Spleen (tissue), 11 donors: Measurements from ENCODE around the gene IDE. TPM values are rescaled to one million over a fixed set of nuclear protein-coding genes. Genes with fewer than 3 reads are reported as not detected.

Experiments used
- DNase-seq: peaks from one replicate; pipeline ENCODE4 v3.0.0-alpha.2; 2020
- H3K27ac ChIP-seq, 8 donors: fragments of 200-600 bp; sonication (generic) in 7 of 8; 1 replicate in 4 of 8; 2 replicates in 4 of 8; pipeline versions ENCODE4 v1.5.0 to v1.8.0; 2016 to 2021; ENCODE audit warnings: inconsistent platforms in 4 of 8, mild to moderate bottlenecking in 4 of 8, moderate library complexity in 1 of 8
- H3K27me3 ChIP-seq, 7 donors: fragments of 200-600 bp; sonication (generic) in 6 of 7; replicated peaks in 1 of 7; 1 replicate in 4 of 7; 2 replicates in 3 of 7; pipeline versions ENCODE4 v1.5.0 to v1.8.0; 2016 to 2021; ENCODE audit warnings: inconsistent platforms in 3 of 7, mild to moderate bottlenecking in 1 of 7
- H3K36me3 ChIP-seq, 6 donors: fragments of 200-600 bp; sonication (generic) in 5 of 6; 1 replicate in 4 of 6; 2 replicates in 2 of 6; pipeline versions ENCODE4 v1.5.0 to v1.8.0; 2016 to 2021; ENCODE audit warnings: inconsistent platforms in 2 of 6
- H3K4me1 ChIP-seq, 6 donors: fragments of 200-600 bp; sonication (generic) in 5 of 6; 1 replicate in 3 of 6; 2 replicates in 3 of 6; pipeline versions ENCODE4 v1.5.0 to v1.8.0; 2016 to 2021; ENCODE audit warnings: inconsistent platforms in 3 of 6
- H3K4me3 ChIP-seq, 8 donors: fragments of 200-600 bp; sonication (generic) in 7 of 8; 1 replicate in 4 of 8; 2 replicates in 4 of 8; pipeline versions ENCODE4 v1.5.0 to v1.8.0; 2016 to 2021; ENCODE audit warnings: inconsistent platforms in 4 of 8, mild to moderate bottlenecking in 4 of 8, moderate library complexity in 2 of 8
- H3K9me3 ChIP-seq, 8 donors: fragments of 200-600 bp; sonication (generic) in 7 of 8; 1 replicate in 4 of 8; 2 replicates in 4 of 8; pipeline versions ENCODE4 v1.5.0 to v1.8.0; 2016 to 2021; ENCODE audit warnings: inconsistent platforms in 4 of 8
- CTCF ChIP-seq, 11 experiments: fragments of 200-600 bp in 7 of 11; fragments of 450-650 bp in 4 of 11; sonication (generic) in 4 of 11; IDR thresholded peaks in 8 of 11; conservative IDR thresholded peaks in 3 of 11; 1 replicate in 7 of 11; 2 replicates in 4 of 11; pipeline versions ENCODE4 v1.4.0 to v1.8.0; 2016 to 2021; ENCODE audit warnings: antibody characterized with exemption in 11 of 11, inconsistent platforms in 4 of 11, mild to moderate bottlenecking in 1 of 11
- POLR2A ChIP-seq, 3 donors: fragments of 450-650 bp; IDR thresholded peaks; one replicate each; pipeline ENCODE4 v1.5.1; 2017; ENCODE audit warnings: antibody characterized with exemption in 3 of 3, mild to moderate bottlenecking in 1 of 3
- POLR2AphosphoS5 ChIP-seq, 3 donors: sonication (generic); formaldehyde crosslinking; IDR thresholded peaks; one replicate each; pipeline ENCODE4 v1.5.1; 2017; ENCODE audit warnings: antibody characterized with exemption in 3 of 3
- WGBS, 5 donors: extraction: QIAGEN DNeasy Blood & Tissue Kit in 3 of 5; methylation state at CpG; one replicate each; pipeline versions ENCODE4 v1.1.5 to v1.1.7; 2013 to 2018; 5-methylcytosine and 5-hydroxymethylcytosine counted together
- intact Hi-C: fragments of 100-400 bp; cut with DNase I; formaldehyde crosslinking; loops from one replicate; pipeline ENCODE4 v1.15.0; 2023; ENCODE audit warnings: low total_unique reads
- polyA plus RNA-seq, 3 donors: library from polyadenylated mRNA; stranded (reverse); fragments of 200-250 nt; gene quantifications; one replicate each; pipeline ENCODE4 v1.2.1, GENCODE V29; 2013
- total RNA-seq, 7 donors: library from RNA; depleted of rRNA in 3 of 7; stranded (reverse); fragments of >200 nt in 3 of 7; fragmentation: NEBNext Ultra II Directional in 4 of 7; extraction: Animal tissue kit (Norgen Biotek cat#: 25700) in 4 of 7; gene quantifications; one replicate each; pipeline versions ENCODE4 v1.1.0 to v1.2.1, GENCODE V29; 2016 to 2021
- donor health status: healthy with polysubstance abuse.
- donor health status: DM: no; HTN: no; CAD: no; lungs with moderate emphysema.
- donor health status: DM: no; HTN: no; CAD: no.
- donor health status: Bipolar disorder and iron deficiency.
- donor health status: healthy.
- donor health status: DM: no; HTN: no; CAD: no.
- donor health status: DM: yes; HTN: yes; CAD: no.

IDE gene
- total and polyA plus RNA-seq, 10 donors, result 4.4 to 35.2 (median 29.9) TPM

- no peak for DNase-seq
- intact Hi-C loops, result no loop called here
- Histone ChIP-seq H3K27ac (no peak overlapping the region), H3K4me3 (no peak overlapping the region), H3K27me3 (no peaks in the 10 kb centered on the region), H3K36me3 (no peaks in the 10 kb centered on the region), H3K4me1 (no peaks in the 10 kb centered on the region), H3K9me3 (no peaks in the 10 kb centered on the region)
- 74 to 93% (median 84%) methylated on average over 6 of the region's 6 CpGs for WGBS, 5 donors
- TF ChIP-seq CTCF (IDR thresholded peaks at IDR 0.05 in 8 of 11, conservative IDR thresholded peaks at IDR 0.05 in 3 of 11), result no peak
- no peak for TF ChIP-seq POLR2AphosphoS5 (IDR thresholded peaks at IDR 0.05)
- no peak for TF ChIP-seq POLR2A (IDR thresholded peaks at IDR 0.05)
Observed at GRCh38 chr10:92430103-92430502, 143.8 kb downstream of the IDE start.

GRCh38 chr10:92421550-92421949 is 152.3 kb downstream of the IDE start:
- Histone ChIP-seq H3K27me3 (peaks cover 0 to 43% (median 20%) of the 10 kb centered on the region in 7 donors), H3K9me3 (peaks cover 0 to 8% (median 2%) of the 10 kb centered on the region in 8 donors), H3K4me3 (no peak overlapping the region), H3K36me3 (no peaks in the 10 kb centered on the region), H3K27ac (no peak overlapping the region), H3K4me1 (peaks cover 0 to 13% (median 9%) of the 10 kb centered on the region in 6 donors)
- DNase-seq, result no peak
- intact Hi-C loops, result no loop called here
- TF ChIP-seq POLR2A (IDR thresholded peaks at IDR 0.05) (no peak), POLR2AphosphoS5 (IDR thresholded peaks at IDR 0.05) (no peak), CTCF (IDR thresholded peaks at IDR 0.05 in 8 of 11, conservative IDR thresholded peaks at IDR 0.05 in 3 of 11) (no peak)

GRCh38 chr10:92420546-92421275 is 153.2 kb downstream of the IDE start:
- no peak overlapping the region for H3K27ac ChIP-seq
- no peaks in the 10 kb centered on the region for H3K36me3 ChIP-seq
- intact Hi-C loops, result no loop called here
- TF ChIP-seq CTCF (IDR thresholded peaks at IDR 0.05 in 8 of 11, conservative IDR thresholded peaks at IDR 0.05 in 3 of 11) (no peak), POLR2AphosphoS5 (IDR thresholded peaks at IDR 0.05) (peak in 1 of 3 donors; percentile 37), POLR2A (IDR thresholded peaks at IDR 0.05) (no peak)
- H3K9me3 ChIP-seq, result peaks cover 0 to 16% (median 4%) of the 10 kb centered on the region in 8 donors
- WGBS, 5 donors, result 13 to 21% (median 15%) methylated on average over 45 to 46 of the region's 46 CpGs
- peak overlapping the region in 7 of 8 donors; percentile 3 to 63 (median 34) for H3K4me3 ChIP-seq
- peaks cover 0 to 43% (median 20%) of the 10 kb centered on the region in 7 donors for H3K27me3 ChIP-seq
- DNase-seq, result no peak
- H3K4me1 ChIP-seq, result peaks cover 0 to 13% (median 9%) of the 10 kb centered on the region in 6 donors

- no peaks in the 10 kb centered on the region for H3K36me3 ChIP-seq
- intact Hi-C loops, result no loop called here
- H3K9me3 ChIP-seq, result peaks cover 0 to 16% (median 4%) of the 10 kb centered on the region in 8 donors
- WGBS, 5 donors, result 48 to 63% (median 58%) methylated on average over 31 to 34 of the region's 34 CpGs
- H3K27ac ChIP-seq, result no peak overlapping the region
- peak; percentile 77 for DNase-seq
- H3K4me1 ChIP-seq, result peaks cover 0 to 13% (median 9%) of the 10 kb centered on the region in 6 donors
- peak overlapping the region in 7 of 8 donors; percentile 3 to 63 (median 34) for H3K4me3 ChIP-seq
- TF ChIP-seq POLR2AphosphoS5 (IDR thresholded peaks at IDR 0.05) (no peak), CTCF (IDR thresholded peaks at IDR 0.05 in 8 of 11, conservative IDR thresholded peaks at IDR 0.05 in 3 of 11) (peak in 3 of 11 experiments; percentile 17 to 27 (median 27))
- H3K27me3 ChIP-seq, result peaks cover 0 to 43% (median 20%) of the 10 kb centered on the region in 7 donors
Observed at GRCh38 chr10:92419740-92420545, 153.9 kb downstream of the IDE start.
